HG03139 (cell line): ENCODE results near the gene UTF1.

ENCODE experiments used
- ATAC-seq: cut with Tn5 transposase; IDR thresholded peaks from one replicate; pipeline ENCODE4 v1.9.1; 2021; ENCODE audit not compliant: unreplicated experiment

Gene UTF1

GRCh38 chr10:133230044-133230361 is at the start of gene UTF1:
UTF1 (plus strand) TSS chr10:133230217; CDS start chr10:133230289, 72 bp downstream.
- ATAC-seq: no peak

- ATAC-seq: no peak
Observed at GRCh38 chr10:133180965-133181639, 48.9 kb upstream of the UTF1 start.

- ATAC-seq: no peak
Observed at GRCh38 chr10:133182190-133182589, 47.8 kb upstream of the UTF1 start.

GRCh38 chr10:133182791-133183645 is 47.0 kb upstream of the UTF1 start:
- no peak for ATAC-seq

- ATAC-seq: no peak
Observed at GRCh38 chr10:133183646-133184378, 46.2 kb upstream of the UTF1 start.

- ATAC-seq: no peak
Observed at GRCh38 chr10:133184591-133185244, 45.3 kb upstream of the UTF1 start.

- no peak for ATAC-seq
Observed at GRCh38 chr10:133185421-133185820, 44.6 kb upstream of the UTF1 start.

- ATAC-seq: no peak
Observed at GRCh38 chr10:133185916-133186315, 44.1 kb upstream of the UTF1 start.

GRCh38 chr10:133186416-133187090 is 43.5 kb upstream of the UTF1 start:
- no peak for ATAC-seq

- ATAC-seq: no peak
Observed at GRCh38 chr10:133187091-133187905, 42.7 kb upstream of the UTF1 start.

GRCh38 chr10:133187906-133188681 is 41.9 kb upstream of the UTF1 start:
- no peak for ATAC-seq

- ATAC-seq: no peak
Observed at GRCh38 chr10:133189256-133189655, 40.8 kb upstream of the UTF1 start.

- ATAC-seq: no peak
Observed at GRCh38 chr10:133189726-133190125, 40.3 kb upstream of the UTF1 start.

- no peak for ATAC-seq
Observed at GRCh38 chr10:133190225-133190624, 39.8 kb upstream of the UTF1 start.

- ATAC-seq: no peak
Observed at GRCh38 chr10:133191651-133192050, 38.4 kb upstream of the UTF1 start.

- no peak for ATAC-seq
Observed at GRCh38 chr10:133194151-133194550, 35.9 kb upstream of the UTF1 start.

GRCh38 chr10:133195096-133195495 is 34.9 kb upstream of the UTF1 start:
- ATAC-seq: no peak

- ATAC-seq: no peak
Observed at GRCh38 chr10:133195611-133196010, 34.4 kb upstream of the UTF1 start.
